OCI-LY1 (cell line): ENCODE results near the gene EDA.

ENCODE experiments used
- H2AFZ ChIP-seq: fragments of 200-600 bp; sonication (generic), shearing (Covaris generic); 2 replicates; pipeline ENCODE4 v1.6.0; 2014; ENCODE audit warnings: antibody characterized with exemption, mild to moderate bottlenecking, low read length
- H3F3A ChIP-seq: fragments of 200-600 bp; sonication (generic), shearing (Covaris generic); 2 replicates; pipeline ENCODE4 v1.6.0; 2014; ENCODE audit warnings: mild to moderate bottlenecking, antibody characterized with exemption, low read length, moderate library complexity; ENCODE audit not compliant: insufficient read depth
- H3K27ac ChIP-seq: fragments of 200-600 bp; sonication (generic); 2 replicates; pipeline ENCODE4 v1.5.1; 2014; ENCODE audit warnings: low read length, mixed run types, mild to moderate bottlenecking, low read depth; ENCODE audit not compliant: poor library complexity, severe bottlenecking
- H3K27me3 ChIP-seq: fragments of 200-600 bp; sonication (generic); 2 replicates; pipeline ENCODE4 v1.6.0; 2014; ENCODE audit warnings: antibody characterized with exemption, mild to moderate bottlenecking, low read length, moderate library complexity; ENCODE audit not compliant: insufficient read depth
- H3K36me3 ChIP-seq: fragments of 200-600 bp; sonication (generic); 2 replicates; pipeline ENCODE4 v1.6.1; 2014; ENCODE audit warnings: mild to moderate bottlenecking, antibody characterized with exemption, low read length, moderate library complexity, mixed read lengths; ENCODE audit not compliant: insufficient read depth
- H3K4me1 ChIP-seq: fragments of 200-600 bp; sonication (generic); 2 replicates; pipeline ENCODE4 v1.5.1; 2014; ENCODE audit warnings: mild to moderate bottlenecking, low read length, moderate library complexity; ENCODE audit not compliant: insufficient read depth, severe bottlenecking
- H3K4me2 ChIP-seq: fragments of 200-600 bp; sonication (generic), shearing (Covaris generic); 2 replicates; pipeline ENCODE4 v1.6.1; 2014; ENCODE audit warnings: low read length
- H3K4me3 ChIP-seq: fragments of 200-600 bp; sonication (generic); 2 replicates; pipeline ENCODE4 v1.5.1; 2014; ENCODE audit warnings: low read length, low read depth, mild to moderate bottlenecking, mixed read lengths; ENCODE audit not compliant: poor library complexity, severe bottlenecking
- H3K79me2 ChIP-seq: fragments of 200-600 bp; shearing (Covaris generic); 2 replicates; pipeline ENCODE4 v1.6.1; 2016; ENCODE audit warnings: mixed run types, low read length, mixed read lengths; ENCODE audit not compliant: insufficient read depth
- H3K9ac ChIP-seq: fragments of 200-600 bp; sonication (generic), shearing (Covaris generic); 2 replicates; pipeline ENCODE4 v1.6.1; 2014; ENCODE audit warnings: mild to moderate bottlenecking, low read length, mixed read lengths
- H3K9me2 ChIP-seq: fragments of 200-600 bp; sonication (generic), shearing (Covaris generic); 2 replicates; pipeline ENCODE4 v1.6.1; 2014; ENCODE audit warnings: low read depth, mild to moderate bottlenecking, low read length, mixed read lengths
- H3K9me3 ChIP-seq: fragments of 200-600 bp; shearing (Covaris generic); 2 replicates; pipeline ENCODE4 v1.6.1; 2014; ENCODE audit warnings: low read length, mixed read lengths
- H4K20me1 ChIP-seq: fragments of 200-600 bp; sonication (generic), shearing (Covaris generic); 2 replicates; pipeline ENCODE4 v1.6.0; 2016; ENCODE audit warnings: mild to moderate bottlenecking, low read length; ENCODE audit not compliant: insufficient read depth
- EZH2 ChIP-seq: fragments of 200-600 bp; sonication (generic), shearing (Covaris generic); IDR thresholded peaks from 2 replicates; pipeline ENCODE4 v1.8.0; 2017; ENCODE audit warnings: borderline replicate concordance, mixed run types, mild to moderate bottlenecking, antibody characterized with exemption, low read length, moderate library complexity, mixed read lengths
- TF ChIP-seq, protein P1 (sequence below): fragments of 200-600 bp; sonication (generic), shearing (Covaris generic); IDR thresholded peaks from 2 replicates; pipeline ENCODE4 v1.5.1; 2017; ENCODE audit warnings: mild to moderate bottlenecking, antibody characterized with exemption, low read length, moderate library complexity, mixed read lengths

EDA gene

DNA sequence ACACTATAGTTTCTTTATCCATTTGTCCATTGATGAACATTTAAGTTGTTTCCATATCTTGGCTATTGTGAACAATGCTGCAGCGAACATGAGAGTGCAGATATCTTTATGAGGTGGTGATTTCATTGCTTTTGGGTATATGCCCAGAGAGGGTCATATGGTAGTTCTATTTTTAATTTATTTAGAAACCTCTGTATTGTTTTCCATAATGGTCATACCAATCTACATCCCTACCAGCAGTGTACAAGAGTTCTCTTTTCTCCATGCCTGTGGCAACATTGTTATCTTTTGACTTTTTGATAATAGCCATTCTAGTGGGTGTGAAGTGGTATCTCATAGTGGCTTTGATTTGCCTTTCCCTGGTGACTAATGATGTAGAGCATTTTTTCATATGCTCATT lies 48.8 kb downstream of the EDA start:
- H3K9me3 ChIP-seq = no peaks in the 10 kb centered on the region
- no peak overlapping the region for H2AFZ ChIP-seq

DNA sequence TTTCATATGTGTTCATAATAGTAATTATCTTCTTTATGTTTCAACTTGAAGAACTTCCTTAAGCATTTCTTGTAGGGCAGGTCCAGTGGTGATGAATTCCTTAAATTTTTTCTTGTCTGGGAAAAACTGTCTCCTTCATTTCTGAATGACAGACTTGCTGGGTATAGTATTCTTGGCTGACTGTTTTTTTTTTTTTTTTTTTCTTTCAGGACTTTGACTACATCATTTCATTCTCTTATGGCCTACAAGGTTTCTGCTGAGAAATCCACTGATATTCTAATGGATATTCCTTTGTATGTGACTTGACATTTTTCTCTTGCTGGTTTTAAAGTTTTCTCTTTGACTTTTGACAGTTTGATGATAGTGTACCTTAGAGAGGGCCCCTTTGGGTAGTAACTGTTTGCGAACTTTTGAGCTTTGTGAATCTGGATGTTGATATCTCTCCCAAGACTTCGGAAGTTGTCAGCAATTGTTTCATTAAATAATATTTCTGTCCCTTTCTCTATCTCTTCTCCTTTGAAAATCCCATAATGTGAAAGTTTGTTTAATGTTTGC lies 54.2 kb downstream of the EDA start:
- H3F3A ChIP-seq = no peaks in the 10 kb centered on the region
- H3K9me2 ChIP-seq = no peaks in the 10 kb centered on the region
- H3K36me3 ChIP-seq = no peaks in the 10 kb centered on the region
- H4K20me1 ChIP-seq = no peaks in the 10 kb centered on the region
- no peaks in the 10 kb centered on the region for H3K79me2 ChIP-seq
- H3K9me3 ChIP-seq = no peaks in the 10 kb centered on the region
- no peak overlapping the region for H3K4me3 ChIP-seq
- TF ChIP-seq, protein P1, sequence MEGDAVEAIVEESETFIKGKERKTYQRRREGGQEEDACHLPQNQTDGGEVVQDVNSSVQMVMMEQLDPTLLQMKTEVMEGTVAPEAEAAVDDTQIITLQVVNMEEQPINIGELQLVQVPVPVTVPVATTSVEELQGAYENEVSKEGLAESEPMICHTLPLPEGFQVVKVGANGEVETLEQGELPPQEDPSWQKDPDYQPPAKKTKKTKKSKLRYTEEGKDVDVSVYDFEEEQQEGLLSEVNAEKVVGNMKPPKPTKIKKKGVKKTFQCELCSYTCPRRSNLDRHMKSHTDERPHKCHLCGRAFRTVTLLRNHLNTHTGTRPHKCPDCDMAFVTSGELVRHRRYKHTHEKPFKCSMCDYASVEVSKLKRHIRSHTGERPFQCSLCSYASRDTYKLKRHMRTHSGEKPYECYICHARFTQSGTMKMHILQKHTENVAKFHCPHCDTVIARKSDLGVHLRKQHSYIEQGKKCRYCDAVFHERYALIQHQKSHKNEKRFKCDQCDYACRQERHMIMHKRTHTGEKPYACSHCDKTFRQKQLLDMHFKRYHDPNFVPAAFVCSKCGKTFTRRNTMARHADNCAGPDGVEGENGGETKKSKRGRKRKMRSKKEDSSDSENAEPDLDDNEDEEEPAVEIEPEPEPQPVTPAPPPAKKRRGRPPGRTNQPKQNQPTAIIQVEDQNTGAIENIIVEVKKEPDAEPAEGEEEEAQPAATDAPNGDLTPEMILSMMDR = no peak
- H3K27ac ChIP-seq = no peak overlapping the region
- H3K4me1 ChIP-seq = no peaks in the 10 kb centered on the region
- no peak overlapping the region for H3K9ac ChIP-seq
- H3K4me2 ChIP-seq = no peak overlapping the region
- no peaks in the 10 kb centered on the region for H3K27me3 ChIP-seq
- no peak overlapping the region for H2AFZ ChIP-seq

More for the DNA sequence above, 48.8 kb downstream of the EDA start:
- Histone ChIP-seq H3K79me2 (no peaks in the 10 kb centered on the region), H3K9me2 (no peaks in the 10 kb centered on the region), H3K9ac (no peak overlapping the region), H3K4me1 (no peaks in the 10 kb centered on the region), H4K20me1 (no peaks in the 10 kb centered on the region), H3K27ac (no peak overlapping the region), H3K27me3 (no peaks in the 10 kb centered on the region), H3K4me3 (no peak overlapping the region), H3K36me3 (no peaks in the 10 kb centered on the region), H3K4me2 (no peak overlapping the region), H3F3A (no peaks in the 10 kb centered on the region)
- TF ChIP-seq EZH2 = no peak
- TF ChIP-seq, protein P1 = no peak

DNA sequence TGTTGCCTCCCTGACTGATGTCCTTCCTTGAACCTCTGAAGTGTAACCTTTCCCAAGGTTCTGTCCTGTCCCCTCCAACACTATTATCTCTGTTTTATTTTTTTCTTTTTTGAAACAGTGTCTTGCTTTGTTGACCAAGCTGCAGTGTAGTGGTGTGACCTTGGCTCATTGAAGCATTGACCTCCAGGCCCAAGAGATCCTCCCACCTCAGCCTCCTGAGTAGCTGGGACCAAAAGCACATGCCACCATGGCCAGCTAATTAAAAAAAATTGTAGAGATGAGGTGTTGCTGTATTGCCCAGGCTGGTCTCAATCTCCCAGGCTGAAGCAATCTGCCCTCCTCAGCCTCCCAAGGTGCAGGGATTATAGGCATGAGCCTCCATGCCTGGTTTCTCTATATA lies 59.0 kb downstream of the EDA start:
- TF ChIP-seq EZH2 = no peak
- TF ChIP-seq, protein P1 = no peak
- no peaks in the 10 kb centered on the region for H3K27me3 ChIP-seq

More for the DNA sequence above, 59.0 kb downstream of the EDA start:
- Histone ChIP-seq H2AFZ (no peak overlapping the region), H3K27ac (no peak overlapping the region), H3F3A (no peaks in the 10 kb centered on the region), H3K9ac (no peak overlapping the region), H3K4me1 (no peaks in the 10 kb centered on the region), H3K79me2 (no peaks in the 10 kb centered on the region), H3K9me3 (no peaks in the 10 kb centered on the region), H4K20me1 (no peaks in the 10 kb centered on the region), H3K4me3 (no peak overlapping the region), H3K4me2 (no peak overlapping the region), H3K9me2 (no peaks in the 10 kb centered on the region), H3K36me3 (no peaks in the 10 kb centered on the region)
